ENCODE results near the gene CHRNA4.

DNA sequence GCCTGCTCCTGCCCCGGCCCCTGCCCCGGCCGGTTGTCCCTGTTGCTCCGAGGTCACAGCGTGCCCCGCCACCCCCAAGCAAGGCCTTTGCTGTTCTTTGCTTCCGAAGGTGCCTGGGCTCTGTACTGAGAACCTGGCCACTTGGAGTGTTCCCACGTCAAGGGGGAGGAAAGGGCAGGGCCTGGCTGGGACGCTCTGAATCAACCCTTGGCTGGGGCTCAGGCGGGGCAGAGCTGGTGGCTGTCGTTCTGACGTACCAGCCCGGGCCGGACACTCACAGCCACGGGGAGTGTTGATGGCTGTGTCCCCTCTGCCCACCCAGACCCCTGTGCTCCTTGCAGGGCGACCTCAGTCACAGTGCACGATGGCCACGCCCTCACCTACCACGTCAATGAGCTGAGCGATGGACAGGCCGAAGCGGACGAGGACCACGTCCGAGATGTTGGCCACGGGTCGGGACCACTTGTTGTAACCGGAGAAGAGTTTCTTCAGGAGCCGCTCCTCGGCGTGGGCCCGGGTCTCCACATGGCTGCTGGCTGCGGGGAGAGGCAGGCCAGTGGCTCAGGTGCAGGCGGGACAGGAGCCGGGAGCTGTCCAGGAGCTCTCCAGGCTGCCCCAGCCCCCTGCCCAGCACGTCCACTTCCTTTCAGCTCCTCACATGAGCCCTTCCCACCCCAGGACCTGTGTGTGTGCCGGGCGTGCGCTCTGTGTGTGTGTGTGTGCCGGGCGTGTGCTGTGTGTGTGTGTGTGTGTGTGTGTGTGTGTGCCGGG is 1.8 kb downstream of the CHRNA4 start:
- TF ChIP-seq, protein P1, sequence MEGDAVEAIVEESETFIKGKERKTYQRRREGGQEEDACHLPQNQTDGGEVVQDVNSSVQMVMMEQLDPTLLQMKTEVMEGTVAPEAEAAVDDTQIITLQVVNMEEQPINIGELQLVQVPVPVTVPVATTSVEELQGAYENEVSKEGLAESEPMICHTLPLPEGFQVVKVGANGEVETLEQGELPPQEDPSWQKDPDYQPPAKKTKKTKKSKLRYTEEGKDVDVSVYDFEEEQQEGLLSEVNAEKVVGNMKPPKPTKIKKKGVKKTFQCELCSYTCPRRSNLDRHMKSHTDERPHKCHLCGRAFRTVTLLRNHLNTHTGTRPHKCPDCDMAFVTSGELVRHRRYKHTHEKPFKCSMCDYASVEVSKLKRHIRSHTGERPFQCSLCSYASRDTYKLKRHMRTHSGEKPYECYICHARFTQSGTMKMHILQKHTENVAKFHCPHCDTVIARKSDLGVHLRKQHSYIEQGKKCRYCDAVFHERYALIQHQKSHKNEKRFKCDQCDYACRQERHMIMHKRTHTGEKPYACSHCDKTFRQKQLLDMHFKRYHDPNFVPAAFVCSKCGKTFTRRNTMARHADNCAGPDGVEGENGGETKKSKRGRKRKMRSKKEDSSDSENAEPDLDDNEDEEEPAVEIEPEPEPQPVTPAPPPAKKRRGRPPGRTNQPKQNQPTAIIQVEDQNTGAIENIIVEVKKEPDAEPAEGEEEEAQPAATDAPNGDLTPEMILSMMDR (IDR thresholded peaks at IDR 0.05): no peak
- no peak for TF ChIP-seq POLR2A (IDR thresholded peaks at IDR 0.05)
